Adrenal gland (tissue), 5 donors: ENCODE results near the gene NLGN2.

Source experiments
- POLR2A ChIP-seq, 2 donors: fragments of 450-650 bp; IDR thresholded peaks; one replicate each; pipeline ENCODE4 v1.6.1; 2017; ENCODE audit warnings: antibody characterized with exemption in 2 of 2, mild to moderate bottlenecking in 2 of 2, moderate library complexity in 1 of 2
- TF ChIP-seq, protein P1 (sequence below), 6 experiments: fragments of 450-650 bp in 4 of 6; fragments of 200-600 bp in 2 of 6; sonication (generic) in 1 of 6; IDR thresholded peaks; 1 replicate in 5 of 6; 2 replicates in 1 of 6; pipeline versions ENCODE4 v1.5.1 to v1.8.0; 2016 to 2021; ENCODE audit warnings: antibody characterized with exemption in 6 of 6, mild to moderate bottlenecking in 2 of 6, moderate library complexity in 1 of 6
- donor health status: DM: no; HTN: no; CAD: no.

DNA sequence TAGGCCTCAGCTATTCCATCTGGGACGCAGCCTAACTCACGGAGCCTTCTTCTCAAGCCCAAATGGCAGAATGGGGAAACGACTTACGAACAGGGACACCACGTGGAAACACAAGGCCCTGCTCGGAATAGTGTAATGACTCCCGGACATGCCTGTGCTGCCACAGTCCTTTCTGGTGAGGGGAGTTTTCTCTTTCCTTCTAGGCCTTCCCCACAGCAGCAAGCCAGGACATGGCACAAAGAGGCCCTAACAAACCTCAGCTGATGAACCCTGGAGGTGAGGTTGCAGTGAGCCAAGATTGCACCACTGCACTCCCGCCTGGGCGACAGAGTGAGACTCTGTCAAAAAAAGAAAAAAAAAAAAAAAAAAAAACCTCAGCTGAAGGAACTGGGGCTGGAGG, 56.4 kb downstream of the NLGN2 start:
- TF ChIP-seq, protein P1, sequence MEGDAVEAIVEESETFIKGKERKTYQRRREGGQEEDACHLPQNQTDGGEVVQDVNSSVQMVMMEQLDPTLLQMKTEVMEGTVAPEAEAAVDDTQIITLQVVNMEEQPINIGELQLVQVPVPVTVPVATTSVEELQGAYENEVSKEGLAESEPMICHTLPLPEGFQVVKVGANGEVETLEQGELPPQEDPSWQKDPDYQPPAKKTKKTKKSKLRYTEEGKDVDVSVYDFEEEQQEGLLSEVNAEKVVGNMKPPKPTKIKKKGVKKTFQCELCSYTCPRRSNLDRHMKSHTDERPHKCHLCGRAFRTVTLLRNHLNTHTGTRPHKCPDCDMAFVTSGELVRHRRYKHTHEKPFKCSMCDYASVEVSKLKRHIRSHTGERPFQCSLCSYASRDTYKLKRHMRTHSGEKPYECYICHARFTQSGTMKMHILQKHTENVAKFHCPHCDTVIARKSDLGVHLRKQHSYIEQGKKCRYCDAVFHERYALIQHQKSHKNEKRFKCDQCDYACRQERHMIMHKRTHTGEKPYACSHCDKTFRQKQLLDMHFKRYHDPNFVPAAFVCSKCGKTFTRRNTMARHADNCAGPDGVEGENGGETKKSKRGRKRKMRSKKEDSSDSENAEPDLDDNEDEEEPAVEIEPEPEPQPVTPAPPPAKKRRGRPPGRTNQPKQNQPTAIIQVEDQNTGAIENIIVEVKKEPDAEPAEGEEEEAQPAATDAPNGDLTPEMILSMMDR (IDR thresholded peaks at IDR 0.05): no peak
- TF ChIP-seq POLR2A (IDR thresholded peaks at IDR 0.05): no peak
